ENCODE data around the gene GUCY2D.

Gene GUCY2D

GRCh38 chr17:8013731-8014557 is 11.5 kb downstream of the GUCY2D start:
- ChIA-PET POLR2A (no interaction called here), CTCF (no interaction called here)
- DNase-seq (ENCODE audit: extremely low spot score), result no peak
- TF ChIP-seq BHLHE40 (IDR thresholded peaks at IDR 0.05; ENCODE audit: borderline replicate concordance), result no peak

GRCh38 chr17:8014558-8014850 is 12.1 kb downstream of the GUCY2D start:
- TF ChIP-seq SP1 (IDR thresholded peaks at IDR 0.05), result no peak
- POLR2A ChIA-PET, result interaction anchor here (0.6 kb wide), 1 partner anchor 233 kb away, joined by 3 read pairs; the partner anchor contains the start of gene CTC1
- CTCF ChIA-PET, result interaction anchor here (2.1 kb wide), 1 partner anchor 27 kb away, joined by 14 read pairs; no protein-coding TSS in a partner anchor
- DNase-seq (ENCODE audit: extremely low spot score), result no peak

- ChIA-PET POLR2A (interaction anchor here (1.2 kb wide), 1 partner anchor 99 kb away, joined by 3 read pairs; the partner anchor contains the start of gene RNF227), CTCF (interaction anchor here (1.0 to 2.1 kb wide), 5 partner anchors 18 to 150 kb away, joined by 3 to 14 read pairs (median 4); no protein-coding TSS in a partner anchor)
- no peak for DNase-seq (ENCODE audit: extremely low spot score)
- TF ChIP-seq PKNOX1 (IDR thresholded peaks at IDR 0.05) (no peak), HDGF (IDR thresholded peaks at IDR 0.05; ENCODE audit: borderline replicate concordance) (no peak), FOXK2 (IDR thresholded peaks at IDR 0.05) (no peak), SP1 (IDR thresholded peaks at IDR 0.05) (no peak), ZNF384 (IDR thresholded peaks at IDR 0.05) (no peak), CTBP1 (IDR thresholded peaks at IDR 0.05; ENCODE audit: borderline replicate concordance) (no peak), FOXA1 (IDR thresholded peaks at IDR 0.05) (no peak), BHLHE40 (IDR thresholded peaks at IDR 0.05; ENCODE audit: borderline replicate concordance) (no peak), LEF1 (IDR thresholded peaks at IDR 0.05; ENCODE audit: borderline replicate concordance) (no peak), NFRKB (IDR thresholded peaks at IDR 0.05) (no peak), L3MBTL2 (conservative IDR thresholded peaks at IDR 0.05) (no peak), SUZ12 (IDR thresholded peaks at IDR 0.05) (no peak), ARNT (IDR thresholded peaks at IDR 0.05) (no peak), TARDBP (IDR thresholded peaks at IDR 0.05) (no peak), FOXM1 (IDR thresholded peaks at IDR 0.05; ENCODE audit: borderline replicate concordance) (no peak), ELF4 (IDR thresholded peaks at IDR 0.05) (no peak)
Measured at GRCh38 chr17:8015236-8015956, 13.0 kb downstream of the GUCY2D start.

GRCh38 chr17:8015957-8016631 is 13.7 kb downstream of the GUCY2D start:
- ChIA-PET POLR2A (interaction anchor here (1.2 to 2.4 kb wide), 2 partner anchors 25 to 100 kb away, joined by 3 to 7 read pairs; partner anchors contain the start of gene RNF227), CTCF (interaction anchor here (0.5 to 2.1 kb wide), 9 partner anchors 9 to 325 kb away, joined by 3 to 14 read pairs (median 4); no protein-coding TSS in a partner anchor)
- peak; percentile 37 for DNase-seq (ENCODE audit: extremely low spot score)
- TF ChIP-seq SP1 (IDR thresholded peaks at IDR 0.05) (no peak), TARDBP (IDR thresholded peaks at IDR 0.05) (no peak), ZNF384 (IDR thresholded peaks at IDR 0.05) (no peak), FOXM1 (IDR thresholded peaks at IDR 0.05; ENCODE audit: borderline replicate concordance) (no peak), L3MBTL2 (conservative IDR thresholded peaks at IDR 0.05) (no peak; the same call in 1 of the 2 replicates), NFRKB (IDR thresholded peaks at IDR 0.05) (no peak), BHLHE40 (IDR thresholded peaks at IDR 0.05; ENCODE audit: borderline replicate concordance) (no peak), HDGF (IDR thresholded peaks at IDR 0.05; ENCODE audit: borderline replicate concordance) (no peak), LEF1 (IDR thresholded peaks at IDR 0.05; ENCODE audit: borderline replicate concordance) (no peak), FOXK2 (IDR thresholded peaks at IDR 0.05) (no peak), ARNT (IDR thresholded peaks at IDR 0.05) (no peak), CTBP1 (IDR thresholded peaks at IDR 0.05; ENCODE audit: borderline replicate concordance) (no peak), SUZ12 (IDR thresholded peaks at IDR 0.05) (no peak), PKNOX1 (IDR thresholded peaks at IDR 0.05) (no peak)

GRCh38 chr17:8016632-8017424 is 14.4 kb downstream of the GUCY2D start:
- ChIA-PET POLR2A (interaction anchor here (2.4 kb wide), 1 partner anchor 24 kb away, joined by 7 read pairs; no protein-coding TSS in a partner anchor), CTCF (interaction anchor here (0.6 to 2.5 kb wide), 13 partner anchors 9 to 151 kb away, joined by 3 to 28 read pairs (median 3); no protein-coding TSS in a partner anchor)
- TF ChIP-seq LEF1 (IDR thresholded peaks at IDR 0.05; ENCODE audit: borderline replicate concordance) (no peak), HDGF (IDR thresholded peaks at IDR 0.05; ENCODE audit: borderline replicate concordance) (no peak), ZNF384 (IDR thresholded peaks at IDR 0.05) (no peak), SUZ12 (IDR thresholded peaks at IDR 0.05) (no peak), TARDBP (IDR thresholded peaks at IDR 0.05) (no peak), L3MBTL2 (conservative IDR thresholded peaks at IDR 0.05) (no peak), BHLHE40 (IDR thresholded peaks at IDR 0.05; ENCODE audit: borderline replicate concordance) (no peak), PKNOX1 (IDR thresholded peaks at IDR 0.05) (no peak), FOXM1 (IDR thresholded peaks at IDR 0.05; ENCODE audit: borderline replicate concordance) (no peak), NFRKB (IDR thresholded peaks at IDR 0.05) (no peak), ARNT (IDR thresholded peaks at IDR 0.05) (no peak), ELF4 (IDR thresholded peaks at IDR 0.05) (no peak), FOXA1 (IDR thresholded peaks at IDR 0.05) (no peak), SP1 (IDR thresholded peaks at IDR 0.05) (no peak), CTBP1 (IDR thresholded peaks at IDR 0.05; ENCODE audit: borderline replicate concordance) (no peak), FOXK2 (IDR thresholded peaks at IDR 0.05) (no peak)
- peak; percentile 76 for DNase-seq (ENCODE audit: extremely low spot score)
